NCI-H446 treated with DMSO at 0.1 percent for 48 hours (cell line): Measurements from ENCODE around the gene NDUFA5.

Experiments used
- DNase-seq: peaks from one replicate; lab custom pipeline; 2025; lab: John Stamatoyannopoulos, UW

Gene NDUFA5

DNA sequence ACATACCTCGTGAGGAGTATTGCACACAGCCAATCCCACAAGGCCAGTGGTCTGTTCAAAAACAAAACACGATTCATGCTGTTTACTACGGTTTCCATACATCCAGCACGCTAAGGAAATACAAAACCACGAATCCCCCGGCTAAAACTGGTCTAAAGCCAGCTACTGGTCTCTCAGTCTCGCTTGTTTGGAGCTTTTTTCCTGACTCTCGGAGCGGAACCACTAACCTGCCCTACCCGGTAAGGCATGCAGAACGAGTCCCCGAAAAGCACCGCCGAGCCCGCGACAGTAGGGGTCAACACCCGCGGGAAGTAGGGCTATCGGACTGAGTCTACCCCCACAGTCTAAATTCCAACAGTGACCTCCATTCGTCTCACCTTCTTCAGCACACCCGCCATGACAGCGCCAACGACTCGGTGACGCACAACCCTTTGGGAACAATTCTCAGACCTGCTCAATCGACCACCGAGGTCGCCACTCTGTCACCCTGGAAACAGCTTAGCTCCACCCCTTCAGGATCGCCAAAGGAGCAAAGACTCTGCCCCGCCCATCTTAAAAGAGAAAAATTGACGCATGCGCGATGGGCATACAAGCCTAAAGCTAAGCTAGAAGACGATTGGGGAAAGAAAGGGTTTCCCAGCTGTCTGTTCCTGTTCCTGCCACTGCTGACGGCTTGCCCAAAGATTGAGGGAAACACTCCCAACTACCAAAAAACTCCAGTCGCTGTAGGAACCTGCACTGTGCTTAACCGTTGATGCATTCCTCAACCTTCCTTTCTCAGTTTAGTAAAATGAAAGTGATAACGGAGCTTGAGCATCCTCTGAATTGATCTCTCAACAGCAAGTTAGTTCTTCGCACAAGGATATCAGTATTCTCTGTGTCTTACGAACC is at the start of gene NDUFA5:
Gene NDUFA5, minus strand, starts transcription at position 421 of the 891 bp plus-strand sequence. Its CDS starts 23 bp downstream, at position 398.
- DNase-seq, result peak; percentile 93

DNA sequence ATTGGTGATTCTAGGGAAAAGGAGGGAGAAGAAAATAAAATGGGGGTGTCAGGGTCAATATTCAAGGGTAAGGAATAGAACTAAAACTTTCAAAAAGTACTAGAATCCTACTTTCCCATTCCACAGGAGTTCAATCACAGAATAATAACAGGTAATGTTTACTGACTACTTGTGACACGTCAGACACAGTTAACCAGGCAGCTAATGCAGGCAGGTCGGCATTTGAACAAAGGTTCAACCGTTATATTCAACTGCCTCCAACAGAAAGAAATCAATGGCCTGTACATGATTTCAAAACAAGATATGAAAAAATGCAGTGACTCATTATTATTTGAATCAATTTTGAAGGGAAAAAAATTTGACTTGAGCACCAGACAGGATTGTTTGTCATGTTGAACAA is 47.1 kb upstream of the NDUFA5 start:
- no peak for DNase-seq

DNA sequence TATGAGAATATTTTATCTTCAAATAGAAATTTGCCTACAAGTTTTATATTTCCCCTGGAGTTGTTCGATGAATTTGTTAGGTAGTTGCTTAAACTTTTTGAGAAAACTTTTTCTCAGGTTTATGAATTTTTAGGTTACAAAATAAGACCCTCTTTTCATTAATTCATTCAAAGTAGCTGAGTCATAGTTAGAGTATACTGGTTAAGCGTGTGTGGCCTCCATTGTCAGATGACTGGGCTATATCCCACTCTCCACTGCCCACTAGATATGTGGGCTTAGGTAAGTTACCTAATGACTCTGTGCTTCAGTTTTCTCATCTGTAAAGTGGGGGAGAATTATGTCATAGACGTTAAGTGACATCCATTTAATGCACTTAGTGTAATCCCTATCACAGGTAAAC is 45.0 kb upstream of the NDUFA5 start:
- no peak for DNase-seq

DNA sequence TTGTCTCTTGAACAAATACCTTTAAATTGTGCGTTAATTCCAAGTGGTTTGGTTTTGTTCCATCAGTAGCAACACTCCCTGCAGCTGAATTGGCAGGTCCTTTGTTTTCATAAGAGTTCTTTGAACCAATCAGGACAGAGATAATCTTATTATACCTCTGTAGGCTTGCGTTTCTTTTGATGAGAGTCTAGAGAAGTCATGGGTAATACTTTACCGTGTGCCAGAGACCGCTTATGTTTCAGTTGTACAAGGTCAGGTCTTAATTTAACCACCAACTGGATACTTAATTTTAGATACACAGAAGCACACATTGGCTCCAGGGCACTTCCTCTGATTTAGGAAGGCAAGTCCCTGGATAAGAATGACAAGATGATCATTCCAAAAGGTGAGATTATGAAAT is 43.9 kb upstream of the NDUFA5 start, which contains the start of gene ASB15:
Gene ASB15, plus strand, starts transcription at position 292 of the 400 bp plus-strand sequence. CDS start 12,682 bp downstream, outside the sequence.
- DNase-seq, result no peak

DNA sequence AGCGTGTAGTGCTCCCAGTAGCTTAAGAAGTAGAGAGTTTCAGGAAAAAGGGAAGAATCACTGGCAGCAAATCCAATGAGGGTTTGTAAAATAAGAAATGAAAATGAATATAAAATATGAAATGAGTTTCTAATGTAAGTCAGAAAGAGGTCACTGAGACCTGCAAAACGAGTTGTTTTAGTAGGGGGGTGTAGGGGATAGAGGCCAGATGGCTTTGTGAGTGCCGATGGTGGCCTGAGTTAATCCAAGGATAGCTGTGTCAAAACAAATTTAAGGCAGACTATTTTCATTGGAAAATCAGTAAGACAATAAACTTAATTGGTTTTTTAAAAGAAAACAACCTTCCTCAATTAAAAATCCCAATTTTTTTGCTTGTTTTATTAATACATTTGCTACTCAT is 43.3 kb upstream of the NDUFA5 start:
- DNase-seq, result no peak

DNA sequence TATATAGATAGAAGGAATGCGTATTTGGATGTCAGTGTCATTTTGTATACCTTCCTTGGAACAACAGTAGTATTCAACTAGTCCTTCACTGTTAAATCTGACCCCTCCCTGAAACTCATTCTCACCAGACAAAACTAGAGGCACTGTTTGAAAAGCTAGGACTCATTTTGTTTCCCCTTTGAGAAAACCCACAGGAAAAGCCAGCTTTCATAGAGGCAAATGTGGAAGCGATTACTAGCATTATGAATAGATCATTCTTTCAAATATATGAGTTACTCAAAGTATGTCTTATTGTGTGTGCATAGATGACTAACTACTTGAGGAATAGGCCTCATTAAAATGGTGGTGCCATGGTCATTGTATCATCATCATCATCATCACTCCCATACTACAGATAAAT is 42.1 kb upstream of the NDUFA5 start:
- no peak for DNase-seq

DNA sequence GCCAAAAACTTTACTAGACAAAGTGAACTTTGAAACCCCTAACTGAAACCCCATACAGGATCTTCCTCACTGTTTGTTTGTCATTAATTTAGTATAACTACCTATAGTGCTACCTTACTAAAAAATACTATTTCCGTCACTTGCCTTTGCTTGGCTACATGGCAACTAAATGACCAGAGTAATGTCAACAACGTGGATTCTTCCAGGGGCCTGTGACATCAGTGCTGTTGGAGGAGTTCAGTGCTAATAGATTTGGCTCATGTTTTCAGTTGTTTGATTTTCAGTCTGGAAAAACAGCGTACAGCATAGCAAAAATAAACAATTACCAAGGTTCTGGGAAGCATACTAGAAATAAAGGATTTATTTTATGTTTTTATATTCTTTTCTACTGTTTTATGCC is 41.0 kb upstream of the NDUFA5 start:
- DNase-seq, result no peak

DNA sequence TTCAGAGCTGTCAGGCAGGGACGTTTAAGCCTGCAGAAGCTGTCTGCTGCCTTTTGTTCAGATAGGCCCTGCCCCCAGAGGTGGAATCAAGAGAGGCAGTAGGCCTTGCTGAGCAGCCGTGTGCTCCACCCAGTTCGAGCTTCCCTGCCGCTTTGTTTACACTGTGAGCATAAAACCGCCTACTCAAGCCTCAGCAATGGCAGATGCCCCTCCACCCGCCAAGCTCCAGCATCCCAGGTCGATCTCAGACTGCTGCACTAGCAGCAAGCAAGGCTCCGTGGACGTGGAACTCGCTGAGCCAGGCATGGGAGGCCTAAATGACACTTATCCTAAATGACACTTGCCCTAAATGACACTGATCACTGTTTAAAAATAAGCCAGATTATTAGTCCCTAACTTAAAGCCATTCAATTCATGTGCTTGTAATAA is 37.2 kb upstream of the NDUFA5 start:
- no peak for DNase-seq

DNA sequence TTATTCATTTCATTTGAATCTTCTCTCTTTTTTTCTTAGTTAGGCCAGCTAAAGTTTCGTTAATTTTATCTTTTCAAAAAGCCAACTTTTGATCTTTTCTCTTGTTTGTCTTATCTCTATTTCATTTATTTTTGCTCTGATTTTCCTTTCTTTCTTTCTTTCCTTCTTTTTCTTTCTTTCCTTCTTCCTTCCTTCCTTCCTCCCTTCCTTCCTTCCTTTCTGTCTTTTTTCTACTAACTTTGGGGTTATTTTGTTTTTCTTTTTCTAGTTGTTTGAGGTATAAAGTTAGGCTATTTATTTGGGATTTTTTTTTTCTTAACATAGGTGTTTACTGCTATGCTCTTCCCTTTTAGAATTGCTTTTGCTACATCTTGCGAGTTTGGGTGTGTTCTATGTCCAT is 30.8 kb upstream of the NDUFA5 start:
- no peak for DNase-seq

DNA sequence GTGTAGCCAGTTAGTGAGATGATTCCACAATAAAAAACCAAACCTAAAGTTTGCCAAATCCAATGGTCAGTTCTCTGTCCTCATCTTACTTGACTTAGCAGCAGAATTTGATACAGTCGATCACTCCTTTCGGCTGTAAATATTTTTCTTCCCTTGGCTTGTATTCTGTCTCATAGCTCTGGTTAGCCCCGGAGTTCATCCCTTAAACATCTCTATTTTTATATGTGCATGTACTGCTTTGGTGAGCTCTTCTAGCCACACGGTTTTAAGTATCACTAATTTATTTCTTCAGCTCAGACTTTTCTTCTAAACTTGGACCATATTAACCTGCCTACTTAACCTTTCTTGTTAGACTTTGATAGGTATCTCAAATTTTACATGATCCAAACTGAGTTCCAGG is 26.2 kb upstream of the NDUFA5 start:
- no peak for DNase-seq

DNA sequence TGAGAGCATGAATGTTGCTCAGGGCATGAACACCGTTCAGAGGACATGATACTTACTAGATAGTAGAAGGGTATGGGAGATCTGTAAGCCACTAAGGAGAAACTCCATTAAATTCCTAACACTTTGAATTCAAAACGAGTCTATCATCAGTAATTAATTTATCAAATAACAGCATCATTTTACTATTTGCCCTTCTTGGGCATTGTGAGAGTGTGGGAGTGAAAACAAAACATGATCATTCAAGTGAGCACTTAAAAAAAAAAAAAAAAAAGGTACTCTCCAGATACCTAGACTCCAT is 23.5 kb upstream of the NDUFA5 start:
- no peak for DNase-seq

DNA sequence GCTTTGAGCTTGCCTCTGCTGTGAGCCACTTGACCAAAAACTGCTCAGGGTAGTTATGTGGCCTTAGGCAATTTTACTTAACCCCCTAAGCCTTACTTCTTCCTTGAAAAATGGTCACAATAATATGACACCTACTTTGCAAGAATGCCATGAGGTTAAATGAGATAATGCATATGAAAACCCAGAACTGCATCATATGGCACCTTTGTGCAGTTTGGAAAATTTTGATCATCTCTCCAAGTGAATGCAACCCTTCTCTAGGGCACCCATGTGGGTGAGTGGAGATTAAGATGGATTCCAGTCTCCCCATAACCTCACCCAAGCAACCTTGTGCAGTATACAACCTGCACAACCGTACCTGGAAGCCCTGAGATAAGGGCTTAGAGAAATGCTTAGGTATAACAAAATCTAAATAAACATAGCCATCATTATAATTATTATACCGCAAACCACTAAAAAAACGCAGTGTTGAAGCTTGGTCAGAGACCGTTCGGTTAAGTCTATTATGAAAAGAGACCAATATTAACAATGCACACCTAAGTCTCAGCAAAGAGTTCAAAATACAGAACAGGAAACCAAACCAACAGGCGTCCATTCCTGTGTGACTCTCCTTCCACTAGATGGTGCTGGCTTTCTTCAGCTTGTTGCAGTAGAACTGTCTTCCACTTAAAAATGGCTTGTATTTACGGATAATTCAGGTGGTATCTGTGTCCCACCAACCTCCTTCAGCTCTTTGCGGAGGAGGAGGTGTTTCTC is 23.0 kb upstream of the NDUFA5 start:
- no peak for DNase-seq

DNA sequence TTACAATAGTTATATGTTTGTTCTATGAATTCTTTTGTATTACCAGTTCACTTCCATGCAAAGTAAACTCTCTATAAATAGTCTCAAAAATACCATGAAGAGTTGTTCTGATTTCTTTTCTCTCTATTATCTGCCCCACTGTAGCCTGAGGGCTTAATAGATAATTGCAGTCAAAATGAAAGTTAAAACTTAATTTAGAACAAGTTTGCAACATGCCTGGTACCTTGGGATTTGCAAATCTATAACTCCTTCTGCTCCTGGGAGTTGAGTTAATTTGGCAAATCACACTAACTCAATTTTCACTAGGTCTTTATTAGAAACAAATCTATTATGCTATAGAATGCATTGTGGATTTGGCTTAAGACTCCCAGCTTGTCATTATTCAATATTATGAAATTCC is 21.8 kb upstream of the NDUFA5 start:
- no peak for DNase-seq

DNA sequence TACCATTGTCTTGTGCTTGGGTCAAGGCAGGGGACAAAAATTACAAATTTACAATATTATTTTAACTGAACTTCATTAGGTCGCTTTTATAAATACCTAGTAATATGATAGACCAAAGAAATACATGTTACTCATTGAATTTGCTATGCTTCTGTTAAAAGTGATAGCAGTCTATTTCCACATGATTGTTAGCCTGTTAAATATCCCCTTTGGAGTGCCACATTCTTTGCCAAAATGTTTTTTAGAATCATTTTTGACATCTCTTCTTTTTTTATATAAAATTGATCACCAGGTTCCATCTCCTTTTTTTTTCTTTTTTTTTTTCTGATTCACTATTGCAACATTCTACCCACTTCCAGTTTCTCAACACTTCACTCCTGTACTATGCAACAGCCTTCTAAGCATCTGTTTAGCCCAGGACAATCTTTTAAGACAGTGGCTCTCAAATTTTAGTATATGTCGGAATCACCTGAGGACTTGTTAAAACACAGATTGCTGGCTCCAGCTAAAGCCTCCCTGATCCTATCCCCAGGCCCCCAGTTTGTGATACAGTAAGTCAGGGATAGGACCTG is 16.4 kb upstream of the NDUFA5 start:
- DNase-seq, result no peak

DNA sequence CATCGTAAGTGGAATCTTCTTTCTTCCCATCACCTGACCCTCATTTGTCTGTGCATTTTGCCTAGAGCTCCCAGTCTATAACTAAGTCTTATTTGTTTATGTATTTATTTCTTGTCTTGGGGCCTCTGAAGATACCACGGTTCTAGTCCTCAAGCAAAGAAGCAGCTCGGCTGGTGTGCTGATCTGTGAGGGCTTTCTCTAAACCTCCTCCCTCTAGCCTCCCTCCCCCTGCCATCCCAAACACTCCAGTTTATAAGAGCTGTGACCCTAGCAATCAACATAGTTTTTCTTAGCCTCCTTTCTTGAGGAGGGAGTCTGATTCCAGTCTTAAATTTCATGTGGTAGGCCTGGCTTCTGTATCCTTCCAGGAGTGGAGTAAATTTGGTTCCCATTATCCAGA is 15.7 kb upstream of the NDUFA5 start:
- no peak for DNase-seq

DNA sequence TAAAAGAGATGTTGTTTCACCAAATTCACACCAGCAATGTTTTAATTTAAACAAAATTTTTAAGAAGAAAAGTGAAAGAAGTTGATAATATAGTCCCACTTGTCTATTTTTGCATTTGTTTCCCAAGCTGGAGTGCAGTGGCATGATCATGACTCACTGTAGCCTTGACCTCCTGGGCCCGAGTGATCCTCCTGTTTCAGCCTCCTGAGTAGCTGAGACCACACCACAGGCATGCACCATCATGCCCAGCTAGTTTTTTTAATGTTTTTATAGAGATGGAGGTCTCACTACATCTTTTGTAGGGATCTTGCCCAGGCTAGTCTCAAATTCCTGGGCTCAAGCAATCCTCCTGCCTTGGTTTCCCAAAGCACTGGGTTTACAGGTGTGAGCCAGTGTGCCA is 14.1 kb upstream of the NDUFA5 start:
- DNase-seq, result no peak

DNA sequence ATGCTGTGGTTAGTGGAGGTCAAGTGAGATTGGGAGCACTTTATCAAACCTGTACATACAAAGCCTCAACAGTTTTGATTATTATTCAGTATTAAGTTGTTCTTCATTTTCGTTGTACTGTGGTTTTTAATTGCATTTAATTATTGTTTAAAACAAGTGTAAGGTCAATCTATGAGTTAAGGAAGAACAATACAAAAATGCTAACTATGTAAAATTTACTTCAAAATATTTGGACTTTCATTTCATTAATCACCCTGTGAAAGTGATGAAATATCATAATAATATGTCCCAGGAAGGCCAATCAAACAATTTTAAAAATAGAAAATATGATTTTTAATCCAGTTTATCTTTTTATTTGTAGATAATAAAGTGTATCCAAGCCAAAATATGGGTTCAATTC is 13.6 kb upstream of the NDUFA5 start:
- no peak for DNase-seq

DNA sequence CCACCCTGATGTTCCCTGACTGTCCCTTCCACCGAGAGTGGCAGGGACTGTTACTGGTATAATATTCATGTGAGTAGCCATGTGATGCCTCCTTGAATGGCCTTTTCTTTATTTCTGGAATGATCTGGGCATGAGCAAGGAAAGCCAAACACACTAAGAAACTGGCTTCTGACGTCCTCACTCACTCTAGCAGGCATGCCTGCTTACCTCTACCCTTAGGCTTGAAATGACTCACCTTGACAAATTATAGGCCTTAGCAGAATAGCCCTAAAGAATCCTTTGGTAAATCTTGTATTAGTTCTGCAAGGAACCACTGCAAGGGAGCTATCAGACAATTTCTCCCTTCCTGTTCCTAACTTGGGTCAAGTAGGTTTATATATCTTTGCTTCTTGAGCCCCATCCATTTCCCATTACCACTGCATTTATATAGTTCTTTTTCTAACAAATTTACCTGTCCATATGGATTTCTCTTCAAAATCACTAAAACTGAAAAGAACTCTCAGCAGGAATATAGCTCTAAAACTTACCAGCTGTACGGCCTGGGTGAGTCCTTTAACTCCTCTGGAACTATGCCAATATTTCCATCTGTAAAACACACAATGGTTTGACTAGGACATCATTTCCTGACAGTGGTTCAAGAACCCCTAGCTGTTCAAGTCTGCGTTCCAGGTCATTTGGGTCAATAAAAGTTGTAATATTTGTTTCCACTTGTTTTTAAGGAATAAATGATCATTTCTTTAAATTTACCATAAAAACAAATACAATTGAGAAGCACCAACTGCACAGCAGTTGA is 13.0 kb upstream of the NDUFA5 start:
- DNase-seq, result no peak

DNA sequence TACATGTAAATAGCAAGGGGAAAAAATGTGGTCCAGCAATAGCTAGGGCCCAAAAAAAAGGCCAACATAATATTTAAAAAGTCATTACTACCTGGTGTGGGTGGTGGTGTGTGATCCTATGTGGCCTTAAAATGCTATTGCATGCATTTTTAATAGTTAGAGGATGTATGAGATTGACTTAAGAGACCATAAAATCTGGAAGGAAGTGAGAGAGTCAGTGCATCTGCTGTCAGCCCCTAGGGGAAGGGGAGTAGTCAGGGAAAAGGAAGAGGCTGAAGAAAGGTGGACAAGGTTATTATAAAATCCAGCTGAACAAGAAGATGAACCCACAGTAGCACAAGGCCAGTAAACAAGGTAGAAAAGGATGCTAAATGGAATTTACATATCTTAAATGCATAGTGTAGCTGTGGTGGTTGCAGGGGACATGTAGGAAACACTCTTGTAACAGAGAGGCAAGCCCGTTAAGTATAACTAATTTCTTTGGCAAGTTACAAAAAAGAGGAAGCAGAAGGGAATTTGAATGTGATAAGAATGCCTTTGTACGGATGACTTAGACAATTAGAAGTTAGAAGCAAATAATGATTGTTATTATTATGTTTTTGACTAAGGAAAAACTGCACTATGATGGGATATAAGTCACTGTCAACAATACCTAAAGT is 11.9 kb upstream of the NDUFA5 start:
- DNase-seq, result no peak

DNA sequence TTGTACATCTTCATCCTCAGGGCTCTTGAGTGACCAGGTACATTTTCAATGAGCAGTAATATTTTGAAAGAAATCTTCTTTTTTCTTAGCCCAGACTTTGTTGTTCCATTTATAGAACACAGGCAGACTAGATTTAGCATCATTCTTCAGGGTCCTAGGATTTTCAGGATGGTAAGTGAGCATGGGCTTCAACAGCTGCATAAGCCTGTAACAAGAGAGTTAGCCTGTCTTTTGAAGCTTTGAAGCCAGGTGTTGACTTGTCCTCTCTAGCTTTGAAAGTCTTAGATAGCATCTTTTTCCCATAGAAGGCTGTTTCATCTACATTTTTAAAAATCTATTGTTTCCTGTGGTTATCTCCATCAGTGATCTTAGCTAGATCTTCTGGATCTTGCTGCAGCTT is 4.5 kb upstream of the NDUFA5 start:
- DNase-seq, result no peak

DNA sequence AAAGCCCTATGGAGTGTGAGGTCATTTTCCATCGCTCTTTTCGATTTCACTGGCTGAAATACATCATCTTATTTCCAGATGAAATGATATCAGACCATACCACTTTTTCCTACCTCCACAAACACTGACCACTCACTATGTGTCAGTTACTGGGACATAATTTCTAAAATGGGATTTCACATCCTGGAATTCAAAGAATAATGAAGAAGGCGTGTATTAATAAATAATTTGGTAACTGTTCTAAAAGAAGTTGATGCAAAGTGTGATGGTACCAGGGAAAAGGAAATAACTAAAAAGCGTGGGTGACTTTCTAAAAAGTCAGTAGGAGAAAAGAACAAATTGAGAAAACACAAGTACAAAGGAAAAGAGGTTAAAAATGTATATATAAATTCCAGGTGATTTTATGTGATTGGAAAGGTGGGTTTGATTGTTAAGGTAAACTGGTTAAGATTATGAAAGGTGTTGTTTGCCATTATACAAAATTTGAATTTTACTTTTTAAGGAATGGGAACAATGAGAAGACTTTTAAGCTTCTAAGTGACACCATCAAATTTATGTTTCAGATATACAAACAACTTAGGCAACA is 764 bp upstream of the NDUFA5 start:
- DNase-seq, result no peak
